Measurements from ENCODE around the gene ITSN2. TPM values are rescaled to one million over a fixed set of nuclear protein-coding genes. Genes with fewer than 3 reads are reported as not detected.

The ITSN2 gene
- total and polyA plus RNA-seq, 8 donors, result 28.7 to 85.6 (median 38.7) TPM

- no peak overlapping the region for H3K27ac ChIP-seq
- ATAC-seq (no peak), DNase-seq (no peak)
- no peaks in the 10 kb centered on the region for H3K27me3 ChIP-seq
- no peak overlapping the region for H3K4me3 ChIP-seq
- no peaks in the 10 kb centered on the region for H3K4me1 ChIP-seq
- intact Hi-C loops (cut with DNase I), result no loop called here
- no peak for TF ChIP-seq CTCF (IDR thresholded peaks at IDR 0.05)
- H3K36me3 ChIP-seq, result no peaks in the 10 kb centered on the region
- no peaks in the 10 kb centered on the region for H3K9me3 ChIP-seq
Observed at GRCh38 chr2:24191848-24192247, 168.5 kb downstream of the ITSN2 start.

- DNase-seq (no peak), ATAC-seq (no peak)
- intact Hi-C loops (cut with DNase I), result no loop called here
- Histone ChIP-seq H3K36me3 (no peaks in the 10 kb centered on the region), H3K4me3 (no peak overlapping the region), H3K4me1 (no peaks in the 10 kb centered on the region), H3K27ac (no peak overlapping the region), H3K27me3 (no peaks in the 10 kb centered on the region), H3K9me3 (no peaks in the 10 kb centered on the region)
- no peak for TF ChIP-seq CTCF (IDR thresholded peaks at IDR 0.05)
Observed at GRCh38 chr2:24191156-24191555, 169.2 kb downstream of the ITSN2 start.

- no peaks in the 10 kb centered on the region for H3K4me1 ChIP-seq
- no peaks in the 10 kb centered on the region for H3K36me3 ChIP-seq
- intact Hi-C loops (cut with DNase I), result no loop called here
- no peak overlapping the region for H3K4me3 ChIP-seq
- H3K27me3 ChIP-seq, result no peaks in the 10 kb centered on the region
- no peak for TF ChIP-seq CTCF (IDR thresholded peaks at IDR 0.05)
- DNase-seq (no peak), ATAC-seq (no peak)
- no peaks in the 10 kb centered on the region for H3K9me3 ChIP-seq
- H3K27ac ChIP-seq, result no peak overlapping the region
Observed at GRCh38 chr2:24190503-24190902, 169.8 kb downstream of the ITSN2 start.

- H3K27me3 ChIP-seq, result no peaks in the 10 kb centered on the region
- H3K9me3 ChIP-seq, result no peaks in the 10 kb centered on the region
- no peak overlapping the region for H3K27ac ChIP-seq
- no peak for ATAC-seq
- no peak overlapping the region for H3K4me3 ChIP-seq
- H3K4me1 ChIP-seq, result no peaks in the 10 kb centered on the region
- intact Hi-C loops (cut with DNase I), result no loop called here
- no peak for DNase-seq
- TF ChIP-seq CTCF (IDR thresholded peaks at IDR 0.05), result no peak
- no peaks in the 10 kb centered on the region for H3K36me3 ChIP-seq
Observed at GRCh38 chr2:24189551-24189950, 170.8 kb downstream of the ITSN2 start.

- Histone ChIP-seq H3K4me3 (no peak overlapping the region), H3K27me3 (no peaks in the 10 kb centered on the region), H3K36me3 (no peaks in the 10 kb centered on the region), H3K4me1 (no peaks in the 10 kb centered on the region), H3K9me3 (no peaks in the 10 kb centered on the region), H3K27ac (peak overlapping the region in 1 of 2 donors; percentile 31)
- peak; percentile 79 for ATAC-seq
- peak in 3 of 4 donors; percentile 9 to 51 (median 45) for DNase-seq
- intact Hi-C loops (cut with DNase I), result no loop called here
- TF ChIP-seq CTCF (IDR thresholded peaks at IDR 0.05), result no peak
Observed at GRCh38 chr2:24183366-24184069, 176.8 kb downstream of the ITSN2 start.
